ENCODE results near the gene SFR1.
"Not testable (repeated sequence)": the region's sequence is repeated elsewhere in the genome, so short reads cannot be mapped to it uniquely, and the experiment has no call there.

Gene SFR1

DNA sequence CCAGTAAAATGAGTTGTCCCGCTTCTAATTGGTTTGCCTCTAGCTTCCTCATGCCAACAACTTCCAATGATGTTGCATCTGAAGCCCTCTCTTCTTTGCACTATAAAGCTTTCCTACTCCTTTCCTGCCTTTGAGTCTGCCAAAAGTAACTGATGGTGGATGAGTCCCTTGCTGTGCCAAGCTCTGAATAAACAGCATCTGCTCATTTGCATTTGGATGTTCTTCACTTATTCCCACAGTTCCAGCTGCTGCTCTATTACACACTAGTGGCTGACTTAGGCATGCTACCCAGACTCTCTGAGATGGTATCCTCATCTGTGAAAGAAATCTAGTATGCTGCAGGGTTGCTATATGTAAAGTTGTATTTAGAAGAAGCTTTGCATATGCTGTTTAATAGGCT lies 24.9 kb downstream of the SFR1 start:
- no peak overlapping the region for H2AFZ ChIP-seq (ENCODE audit: low read depth, low read length)
- H3K4me3 ChIP-seq (ENCODE audit: low read length) = no peak overlapping the region
- no peaks in the 10 kb centered on the region for H3K9me3 ChIP-seq (ENCODE audit: low read length)
- no peaks in the 10 kb centered on the region for H3K4me1 ChIP-seq (ENCODE audit: insufficient read depth, low read length)
- no peaks in the 10 kb centered on the region for H3K27me3 ChIP-seq (ENCODE audit: insufficient read depth, low read length)
- H3K36me3 ChIP-seq (ENCODE audit: insufficient read depth, low read length) = no peaks in the 10 kb centered on the region

DNA sequence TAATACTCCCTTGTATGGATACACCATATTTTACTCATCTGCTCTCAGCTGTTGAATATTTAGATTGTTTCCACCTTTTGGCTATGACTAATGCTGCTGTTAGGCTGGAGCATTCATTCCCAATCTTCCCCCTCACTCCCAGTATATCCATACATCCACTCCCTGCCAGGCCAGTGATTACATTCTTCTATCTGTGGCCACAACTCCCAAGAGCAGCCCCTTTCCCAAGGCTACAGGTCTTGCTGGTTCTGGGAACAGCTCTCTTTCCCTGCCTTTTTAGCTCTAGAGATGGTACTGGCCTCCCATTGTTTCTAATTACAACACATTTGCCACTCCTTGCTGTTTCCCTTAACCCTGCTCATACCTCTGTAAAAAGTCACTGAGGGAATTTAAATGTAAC lies 28.2 kb downstream of the SFR1 start:
- Histone ChIP-seq H3K4me3 (ENCODE audit: low read length) (no peak overlapping the region), H3K4me1 (ENCODE audit: insufficient read depth, low read length) (no peaks in the 10 kb centered on the region), H3K27me3 (ENCODE audit: insufficient read depth, low read length) (no peaks in the 10 kb centered on the region), H3K9me3 (ENCODE audit: low read length) (peaks cover 3% of the 10 kb centered on the region), H2AFZ (ENCODE audit: low read depth, low read length) (no peak overlapping the region), H3K36me3 (ENCODE audit: insufficient read depth, low read length) (no peaks in the 10 kb centered on the region)

DNA sequence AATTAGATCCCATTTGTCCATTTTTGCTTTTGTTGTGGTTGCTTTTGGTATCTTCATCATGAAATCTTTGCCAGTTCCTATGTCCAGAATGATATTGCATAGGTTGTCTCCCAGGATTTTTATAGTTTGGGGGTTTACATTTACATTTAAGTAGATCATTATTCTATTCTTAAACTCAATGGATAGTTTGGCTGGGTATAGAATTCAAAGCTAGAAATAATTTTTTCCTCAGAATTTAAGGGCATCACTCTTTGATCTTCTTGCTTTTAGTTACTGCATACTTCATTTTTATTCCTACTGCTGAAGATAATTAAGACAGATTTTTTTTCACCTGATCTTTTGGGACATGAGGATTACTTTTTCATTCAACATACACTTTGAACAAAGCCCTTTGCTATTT lies 29.8 kb downstream of the SFR1 start:
- Histone ChIP-seq H2AFZ (ENCODE audit: low read depth, low read length) (no peak overlapping the region), H3K27me3 (ENCODE audit: insufficient read depth, low read length) (no peaks in the 10 kb centered on the region), H3K4me1 (ENCODE audit: insufficient read depth, low read length) (no peaks in the 10 kb centered on the region), H3K9me3 (ENCODE audit: low read length) (peaks cover 3% of the 10 kb centered on the region), H3K36me3 (ENCODE audit: insufficient read depth, low read length) (no peaks in the 10 kb centered on the region), H3K4me3 (ENCODE audit: low read length) (no peak overlapping the region)

DNA sequence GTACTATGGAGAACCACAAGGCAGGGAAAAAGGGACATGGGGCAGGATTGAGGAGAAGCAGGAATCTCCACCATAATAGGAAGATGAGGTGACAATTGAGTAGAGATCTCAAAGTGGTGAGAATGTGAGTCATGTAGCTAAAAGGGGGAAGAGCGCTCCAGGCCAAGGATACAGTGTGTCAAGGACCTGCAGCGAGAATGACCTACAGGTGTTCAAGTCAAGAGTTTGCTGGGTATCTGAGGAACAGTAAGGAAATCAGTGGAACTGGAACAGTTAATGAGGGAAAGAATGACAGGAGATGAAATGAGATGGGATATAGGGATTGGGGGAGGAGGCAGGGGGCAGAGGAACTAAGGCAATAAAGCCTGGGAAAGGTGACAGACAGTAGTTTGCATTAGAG lies 33.6 kb downstream of the SFR1 start:
- no peaks in the 10 kb centered on the region for H3K27me3 ChIP-seq (ENCODE audit: insufficient read depth, low read length)

DNA sequence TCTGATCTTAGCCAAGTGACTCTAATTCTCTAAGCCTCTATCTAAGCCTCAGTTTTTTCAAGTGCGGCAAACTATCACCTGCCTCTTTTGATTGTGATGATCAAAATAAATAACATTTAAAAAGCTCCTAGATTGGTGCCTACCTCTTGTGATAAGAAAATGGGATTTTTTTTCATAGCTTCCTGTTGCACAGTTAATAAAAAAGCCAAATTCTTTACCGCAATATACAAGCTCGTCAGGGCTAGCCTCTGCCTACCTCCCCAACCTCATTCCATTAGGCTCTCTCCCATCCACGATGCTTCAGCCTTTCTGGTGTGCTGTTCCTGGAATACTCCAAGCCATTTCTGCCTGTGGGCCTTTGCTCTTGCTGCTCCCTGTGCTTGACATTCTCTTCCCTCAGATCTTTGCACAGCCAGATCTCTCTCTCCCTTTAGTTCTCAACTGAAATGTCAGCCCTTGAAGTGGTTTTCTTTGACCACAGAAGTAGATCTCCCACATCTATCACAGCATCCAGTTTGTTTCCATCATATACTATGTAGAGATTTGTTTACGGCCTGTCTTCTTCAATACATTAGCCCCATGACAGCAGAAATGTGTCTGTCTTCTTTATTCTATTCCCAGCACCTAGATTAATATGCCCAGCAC lies 48.8 kb downstream of the SFR1 start:
- H3K4me1 ChIP-seq (ENCODE audit: insufficient read depth, low read length) = no peaks in the 10 kb centered on the region

More for the DNA sequence above, 33.6 kb downstream of the SFR1 start:
- Histone ChIP-seq H3K9me3 (ENCODE audit: low read length) (peaks cover 3% of the 10 kb centered on the region), H3K4me1 (ENCODE audit: insufficient read depth, low read length) (no peaks in the 10 kb centered on the region), H3K4me3 (ENCODE audit: low read length) (no peak overlapping the region), H3K36me3 (ENCODE audit: insufficient read depth, low read length) (no peaks in the 10 kb centered on the region), H2AFZ (ENCODE audit: low read depth, low read length) (no peak overlapping the region)

DNA sequence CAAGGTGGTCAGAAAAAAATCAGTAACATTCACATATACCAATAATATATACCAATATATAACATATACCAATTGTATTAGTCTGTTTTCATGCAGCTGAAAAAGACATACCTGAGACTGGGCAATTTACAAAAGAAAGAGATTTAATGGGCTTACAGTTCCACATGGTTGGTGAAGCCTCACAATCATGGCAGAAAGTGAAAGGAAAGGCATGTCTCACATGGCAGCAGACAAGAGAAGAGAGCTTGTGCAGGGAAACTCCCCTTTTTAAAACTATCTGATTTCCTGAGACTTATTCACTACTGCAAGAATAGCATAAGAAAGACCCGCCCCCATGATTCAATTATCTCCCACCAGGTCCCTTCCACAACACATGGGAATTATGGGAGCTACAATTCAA lies 52.2 kb downstream of the SFR1 start:
- not testable (repeated sequence) for H3K36me3 ChIP-seq (ENCODE audit: insufficient read depth, low read length); H3K9me3 ChIP-seq (ENCODE audit: low read length); H3K4me1 ChIP-seq (ENCODE audit: insufficient read depth, low read length); H3K27me3 ChIP-seq (ENCODE audit: insufficient read depth, low read length); H2AFZ ChIP-seq (ENCODE audit: low read depth, low read length); H3K4me3 ChIP-seq (ENCODE audit: low read length)

More for the DNA sequence above, 48.8 kb downstream of the SFR1 start:
- Histone ChIP-seq H3K9me3 (ENCODE audit: low read length) (no peaks in the 10 kb centered on the region), H2AFZ (ENCODE audit: low read depth, low read length) (no peak overlapping the region), H3K4me3 (ENCODE audit: low read length) (no peak overlapping the region), H3K27me3 (ENCODE audit: insufficient read depth, low read length) (peaks cover 3% of the 10 kb centered on the region), H3K36me3 (ENCODE audit: insufficient read depth, low read length) (no peaks in the 10 kb centered on the region)
